NCI-H1417 (cell line): ENCODE results near the gene MGAT5B.

Experiments used
- DNase-seq, 3 experiments: peaks; one replicate each; lab custom pipeline; 2025; lab: John Stamatoyannopoulos, UW

The MGAT5B gene

DNA sequence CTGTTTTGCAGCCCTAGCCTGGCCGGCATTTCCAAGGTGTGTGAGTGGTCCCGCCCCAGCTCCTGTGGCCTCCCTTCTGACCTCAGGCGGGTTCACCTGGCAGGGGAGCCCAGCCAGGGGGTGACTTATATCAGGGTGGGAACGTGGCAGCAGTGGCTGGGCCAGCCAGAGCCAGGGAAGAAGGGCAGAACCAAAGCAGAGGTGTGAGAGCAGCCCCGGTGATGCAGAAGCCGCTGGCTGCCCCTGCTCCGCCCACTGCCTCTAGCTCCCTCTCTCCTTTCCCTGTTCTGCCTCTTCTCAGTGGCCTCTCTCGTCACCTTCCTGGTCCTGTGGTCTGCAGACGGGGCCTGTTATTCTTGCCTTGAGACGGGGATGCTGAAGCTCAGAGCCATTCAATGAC lies 12.1 kb downstream of the MGAT5B start:
- DNase-seq, result no peak

DNA sequence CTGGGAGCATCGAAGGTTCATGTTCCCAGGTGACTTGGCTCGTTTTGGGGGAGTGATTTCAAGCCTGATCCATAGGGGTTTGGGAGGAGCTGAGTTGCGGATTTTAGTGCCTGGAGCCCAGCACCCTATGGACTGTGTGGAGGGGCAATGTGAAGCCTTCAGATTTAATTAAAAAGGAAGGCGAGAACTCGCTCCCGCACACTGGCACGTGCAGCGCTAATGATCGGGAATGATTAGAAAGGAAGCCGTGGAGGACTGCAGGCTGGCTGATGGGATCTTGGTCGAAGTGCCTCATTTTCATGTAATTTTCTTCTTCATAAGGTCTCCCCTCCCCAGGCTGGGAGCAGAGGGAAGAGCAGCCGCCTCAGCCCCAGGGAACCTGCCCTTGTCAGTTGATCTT lies 12.8 kb downstream of the MGAT5B start:
- no peak for DNase-seq

DNA sequence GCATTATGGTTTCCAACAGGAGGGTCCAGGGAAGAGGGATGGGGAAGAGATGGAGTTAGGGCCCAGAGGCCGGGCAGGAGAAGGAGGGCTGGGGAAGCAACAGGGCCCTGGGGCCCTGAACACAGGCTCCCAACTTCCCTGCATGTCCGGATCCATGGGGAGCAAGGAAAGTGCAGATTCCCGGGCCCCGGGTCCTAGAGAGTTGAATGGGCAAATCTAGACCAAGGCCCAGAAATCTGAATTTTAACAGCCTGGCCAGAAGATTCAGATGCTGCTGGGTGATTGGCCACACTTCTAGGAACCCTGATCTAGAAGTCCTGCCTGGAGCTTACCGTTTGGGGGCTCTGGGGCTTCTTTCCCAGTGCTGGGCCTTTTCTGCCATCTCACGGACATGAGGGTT lies 13.2 kb downstream of the MGAT5B start:
- DNase-seq, result no peak

DNA sequence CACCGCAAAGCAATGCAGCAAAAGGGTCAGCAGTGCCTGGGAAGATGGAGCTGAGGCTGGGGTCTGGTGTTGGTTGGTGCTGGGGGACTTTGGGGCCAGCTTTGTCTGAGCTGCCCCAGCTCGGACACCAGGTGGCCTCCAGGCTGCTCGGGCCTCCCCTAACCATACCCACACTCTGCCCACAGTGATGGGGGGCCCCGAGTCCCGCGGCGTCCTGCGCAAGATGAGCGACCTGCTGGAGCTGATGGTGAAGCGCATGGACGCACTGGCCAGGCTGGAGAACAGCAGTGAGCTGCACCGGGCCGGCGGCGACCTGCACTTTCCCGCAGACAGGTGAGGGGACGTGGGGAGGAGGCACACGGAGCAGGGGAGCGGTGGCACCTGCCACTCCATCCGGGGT lies 13.8 kb downstream of the MGAT5B start:
- DNase-seq, result no peak

DNA sequence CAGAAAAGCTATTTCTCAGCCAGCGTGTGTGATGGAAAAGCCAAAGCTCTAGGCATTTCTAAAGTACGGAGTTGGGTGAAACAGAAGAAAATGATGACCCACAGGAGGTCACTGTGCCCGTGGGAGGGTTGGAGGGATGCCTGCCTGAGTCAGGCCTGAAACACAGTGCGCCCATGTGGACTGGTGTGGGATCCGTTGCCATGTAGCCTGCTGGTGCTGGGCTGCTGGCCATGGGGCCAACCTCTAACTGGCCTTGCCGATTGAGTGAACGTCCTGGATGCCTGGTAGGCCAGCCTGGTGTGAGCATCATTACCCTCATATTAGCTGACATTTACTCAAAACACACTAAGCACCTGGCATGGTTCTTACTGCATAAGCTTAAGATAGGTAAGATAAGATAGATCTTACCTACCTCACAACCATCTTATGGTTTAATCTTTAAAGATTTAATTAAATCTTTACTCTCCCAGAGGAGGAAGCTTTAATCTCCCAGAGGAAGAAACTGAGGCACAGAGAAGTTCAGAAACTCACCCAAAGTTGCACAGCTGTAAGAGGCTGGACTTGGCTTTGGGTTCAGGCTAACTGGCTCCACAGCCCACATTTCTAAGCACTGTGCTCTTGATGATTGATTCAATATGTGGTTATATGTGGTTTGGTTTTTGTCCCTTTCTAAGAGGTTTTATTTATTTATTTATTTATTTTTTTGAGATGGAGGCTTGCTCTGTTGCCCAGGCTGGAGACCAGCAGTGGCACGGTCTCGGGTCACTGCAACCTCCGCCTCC lies 15.7 kb downstream of the MGAT5B start:
- no peak for DNase-seq

DNA sequence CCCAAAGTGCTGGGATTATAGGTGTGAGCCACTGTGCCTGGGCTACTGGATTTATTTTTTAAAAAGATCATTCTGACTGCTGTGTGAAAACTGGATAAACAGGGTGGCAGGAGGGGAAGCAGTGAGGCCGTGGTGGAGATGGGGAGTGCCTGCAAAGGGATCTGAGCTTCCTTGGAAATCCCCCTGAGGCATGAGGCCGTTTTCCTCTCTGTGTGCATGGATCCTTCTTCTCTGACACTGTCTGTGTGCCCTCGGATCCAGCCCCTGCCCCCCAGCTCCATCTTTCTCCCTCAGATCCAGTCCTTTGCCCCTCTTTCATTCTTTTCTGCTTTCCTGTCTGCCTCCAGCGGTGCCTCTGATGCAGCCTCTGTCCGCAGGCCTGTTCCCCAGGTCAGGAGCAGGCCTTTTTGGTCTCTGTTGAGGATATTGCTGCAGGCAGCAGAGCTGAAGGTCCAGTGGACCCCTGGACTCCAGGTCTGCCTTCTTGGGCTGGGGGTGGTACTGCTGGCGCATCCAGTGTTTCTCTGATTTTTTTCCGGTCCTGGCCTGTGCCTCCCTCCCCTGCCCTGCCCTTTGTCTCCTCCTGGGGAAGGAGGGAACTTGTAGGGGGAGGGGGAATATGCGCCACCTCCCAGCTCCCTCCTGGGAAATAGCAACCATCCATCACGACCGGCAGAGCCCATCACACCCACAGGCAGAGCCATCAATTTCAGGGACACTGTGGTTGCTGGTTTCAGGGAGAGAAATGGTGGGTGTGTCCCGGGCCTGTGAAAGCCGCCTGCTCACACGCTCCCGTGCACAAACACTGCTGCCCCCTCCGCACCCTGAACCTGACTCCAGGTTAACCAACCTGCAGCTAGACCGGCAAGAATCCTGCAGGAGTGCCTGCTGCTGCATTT lies 17.0 kb downstream of the MGAT5B start:
- DNase-seq, result peak; percentile 48 to 82 (median 82)

DNA sequence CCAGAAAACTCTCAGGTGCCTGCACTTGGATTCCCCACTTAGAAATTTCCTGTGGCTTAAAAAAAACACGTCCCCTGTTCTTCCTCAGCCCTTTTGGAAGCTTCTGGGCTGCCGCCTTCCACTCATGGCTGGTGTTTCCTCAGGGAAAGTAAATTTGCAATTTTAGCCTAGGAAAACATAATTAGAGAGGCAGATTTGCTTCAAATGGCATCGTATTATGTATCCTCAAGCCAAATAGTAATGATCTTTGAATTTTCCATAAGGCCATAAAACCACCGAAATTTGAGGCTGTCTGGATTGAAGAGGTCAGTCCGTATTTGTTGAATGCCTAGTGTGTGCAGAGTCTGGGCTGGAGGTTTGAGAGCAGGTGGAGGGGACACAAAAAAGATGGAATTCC lies 17.7 kb downstream of the MGAT5B start:
- no peak for DNase-seq

DNA sequence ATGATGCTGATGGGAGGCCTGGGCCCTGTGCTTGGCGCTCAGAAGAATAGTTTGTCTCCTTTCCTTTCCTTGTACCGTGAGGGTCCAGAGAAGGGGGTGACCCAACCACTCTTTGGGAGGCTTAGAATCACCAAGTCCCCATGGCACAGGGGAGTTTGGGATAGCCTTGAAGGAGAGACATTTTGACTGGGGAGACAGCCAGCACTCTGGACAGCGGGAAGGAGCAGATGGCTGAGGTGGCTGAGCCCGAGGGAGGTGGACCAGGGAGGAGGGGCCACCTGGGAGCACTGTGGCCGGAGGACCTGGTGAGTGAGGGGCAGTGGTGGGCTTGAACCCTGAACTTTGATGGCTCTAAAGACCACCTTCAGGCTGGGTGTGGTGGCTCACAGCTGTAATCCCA lies 18.2 kb downstream of the MGAT5B start:
- no peak for DNase-seq

DNA sequence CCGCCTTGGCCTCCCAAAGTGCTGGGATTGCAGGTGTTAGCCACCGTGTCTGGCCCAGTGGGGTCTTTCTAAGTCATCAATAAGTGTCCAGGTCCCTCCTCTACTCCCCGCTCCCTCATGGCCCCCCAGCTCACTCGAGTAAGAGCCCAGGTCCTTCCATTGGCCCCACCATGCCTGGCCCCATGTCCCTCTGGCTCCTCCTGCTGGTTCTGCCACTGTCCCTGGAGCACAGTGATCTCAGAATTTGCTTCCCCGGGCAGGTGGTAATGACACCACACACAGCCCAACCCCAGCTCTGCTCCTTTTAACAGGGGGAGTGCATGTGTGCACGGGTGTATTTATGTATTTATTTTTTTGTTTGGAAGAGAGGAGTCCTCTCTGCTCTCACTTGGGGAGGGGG lies 19.6 kb downstream of the MGAT5B start:
- no peak for DNase-seq

DNA sequence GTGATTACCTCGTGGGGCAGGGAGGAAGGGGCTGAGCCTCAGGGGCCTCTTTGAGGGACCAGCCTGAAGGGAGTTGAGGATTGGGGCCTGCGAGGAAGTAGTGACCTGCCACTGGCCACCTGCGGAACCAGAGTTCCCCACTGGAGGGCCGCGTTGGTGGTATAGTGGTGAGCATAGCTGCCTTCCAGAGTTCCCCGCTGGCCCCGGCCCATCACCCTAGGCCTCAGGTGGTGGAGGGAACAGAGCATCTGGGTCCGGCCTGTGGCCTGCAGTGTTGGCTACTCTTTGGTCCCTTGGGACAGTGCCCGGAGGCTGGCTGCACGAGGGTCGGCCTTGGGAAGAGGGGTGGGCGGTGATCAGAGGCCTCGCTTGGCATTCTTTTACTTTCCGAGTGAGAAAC lies 20.5 kb downstream of the MGAT5B start:
- DNase-seq, result no peak

DNA sequence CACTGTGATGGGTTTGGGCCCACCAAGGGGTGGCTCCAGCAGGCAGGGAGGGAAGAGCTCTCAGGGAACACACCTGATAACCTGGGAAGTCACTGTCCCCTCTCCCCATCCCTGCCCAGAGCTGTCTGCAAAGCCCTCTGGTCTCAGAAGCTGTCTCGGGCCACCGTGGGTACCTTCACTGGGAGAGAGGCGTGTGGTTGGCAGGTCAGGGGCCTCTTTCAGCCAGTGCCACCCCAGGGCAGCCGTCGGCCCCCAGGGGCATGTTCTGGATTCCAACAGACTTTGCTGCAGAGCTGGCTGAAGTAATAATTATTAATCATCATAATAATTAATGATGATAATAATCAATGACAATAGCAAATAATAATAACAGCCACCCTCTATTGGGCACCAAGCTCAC lies 21.1 kb downstream of the MGAT5B start:
- no peak for DNase-seq

DNA sequence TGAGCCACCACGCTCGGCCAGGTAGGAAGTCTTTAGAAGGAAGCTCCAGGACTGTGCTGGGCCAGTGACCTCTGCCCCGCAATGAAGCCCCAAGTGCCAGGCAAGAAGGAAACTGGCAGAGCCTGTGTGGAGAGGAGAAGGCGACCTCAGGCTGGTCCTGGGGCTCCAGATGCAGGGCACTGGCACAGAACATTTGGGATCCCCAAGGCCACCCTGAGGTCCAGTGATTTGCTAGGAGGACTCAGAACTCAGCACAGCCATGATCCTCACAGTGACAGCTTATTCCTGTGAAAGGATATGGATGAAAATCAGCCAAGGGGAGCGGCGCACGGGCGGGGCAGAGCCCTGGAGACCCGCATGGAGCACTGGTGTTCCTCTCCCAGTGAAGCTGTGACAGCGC lies 24.1 kb downstream of the MGAT5B start:
- no peak for DNase-seq

DNA sequence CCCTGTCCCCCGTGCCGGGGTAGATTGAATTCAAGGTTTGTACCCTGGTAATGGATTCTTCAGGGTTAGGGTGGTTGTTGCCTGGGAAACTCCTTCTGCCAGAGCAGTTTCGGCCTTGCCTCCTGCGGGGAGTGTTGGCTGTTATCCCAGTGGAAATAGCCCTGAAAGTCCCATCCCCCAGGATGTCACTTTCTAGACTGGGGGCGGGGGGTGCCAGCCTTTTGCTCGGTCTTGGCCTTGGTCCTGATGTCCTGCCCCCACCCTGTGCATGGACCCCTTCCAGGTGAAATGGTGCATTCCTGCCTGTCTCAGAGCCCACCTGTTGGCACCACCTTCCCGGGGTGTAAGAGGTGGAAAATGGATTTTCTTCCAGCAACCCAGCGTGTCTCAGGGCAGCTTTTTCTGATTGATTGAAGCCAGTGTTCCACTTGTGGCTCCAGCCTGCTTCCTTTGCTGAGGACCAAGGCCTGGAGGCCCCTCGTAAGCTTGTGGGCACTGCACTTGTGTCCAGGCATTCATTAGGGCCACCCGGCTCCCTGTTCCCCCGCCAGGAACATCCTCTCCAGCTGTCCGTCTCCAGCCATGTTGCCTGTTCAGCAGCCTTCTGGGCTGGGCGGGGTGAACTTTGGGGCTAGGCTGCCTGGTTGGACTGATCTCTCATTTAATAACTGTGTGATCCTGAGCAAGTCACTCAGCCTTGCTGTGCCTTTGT lies 25.6 kb downstream of the MGAT5B start:
- peak in 1 of 3 experiments; percentile 22 for DNase-seq

DNA sequence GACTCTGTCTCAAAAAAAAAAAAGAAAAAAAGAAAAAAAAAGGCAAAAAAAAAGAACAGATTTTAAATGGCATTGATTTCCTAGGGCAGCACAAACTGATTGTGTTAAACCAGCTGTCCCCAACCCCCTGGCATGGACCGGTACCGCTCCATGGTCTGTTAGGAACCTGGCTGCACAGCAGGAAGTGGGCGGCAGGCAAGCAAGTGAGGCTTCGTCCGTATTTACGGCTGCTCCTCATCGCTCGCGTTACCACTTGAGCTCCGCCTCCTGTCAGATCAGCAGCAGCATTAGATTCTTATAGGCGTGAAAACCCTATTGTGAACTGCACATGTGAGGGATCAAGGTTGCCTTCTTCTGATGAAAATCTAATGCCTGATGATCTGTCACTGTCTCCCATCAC lies 26.6 kb downstream of the MGAT5B start:
- no peak for DNase-seq

DNA sequence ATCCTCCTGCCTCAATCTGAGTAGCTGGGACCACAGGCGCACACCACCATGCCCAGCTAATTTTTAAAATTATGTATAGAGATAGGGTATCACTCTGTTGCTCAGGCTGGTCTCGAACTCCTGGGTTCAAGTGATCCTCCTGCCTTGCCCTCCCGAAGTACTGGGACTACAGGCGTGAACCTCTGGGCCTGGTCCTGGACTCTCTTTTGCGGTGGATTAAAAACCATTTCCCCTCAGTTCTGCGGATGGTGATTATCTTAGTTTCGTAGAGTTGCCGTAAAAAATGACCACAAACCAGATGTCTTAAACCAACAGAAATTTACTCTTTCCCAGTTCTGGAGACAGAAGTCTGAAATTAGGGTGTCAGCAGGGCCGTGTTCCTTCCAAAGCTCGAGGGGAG lies 28.8 kb downstream of the MGAT5B start:
- no peak for DNase-seq

DNA sequence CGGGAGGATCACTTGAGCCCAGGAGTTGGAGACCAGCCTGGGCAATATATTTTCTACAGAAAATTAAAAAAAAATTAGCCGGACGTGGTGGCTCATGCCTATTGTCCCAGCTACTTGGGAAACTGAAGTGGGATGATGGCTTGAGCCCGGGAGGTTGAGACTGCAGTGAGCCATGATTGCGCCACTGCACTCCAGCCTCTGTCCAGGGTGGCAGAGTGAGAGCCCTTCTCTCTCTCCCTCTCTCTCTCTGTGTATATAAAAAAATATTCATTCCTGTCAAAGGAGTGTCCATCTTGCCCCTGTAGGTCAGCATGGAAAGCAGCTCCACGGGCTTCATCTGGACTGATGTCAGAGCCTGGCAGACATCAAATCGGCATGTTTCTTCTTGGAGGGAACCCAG lies 31.2 kb downstream of the MGAT5B start:
- no peak for DNase-seq

DNA sequence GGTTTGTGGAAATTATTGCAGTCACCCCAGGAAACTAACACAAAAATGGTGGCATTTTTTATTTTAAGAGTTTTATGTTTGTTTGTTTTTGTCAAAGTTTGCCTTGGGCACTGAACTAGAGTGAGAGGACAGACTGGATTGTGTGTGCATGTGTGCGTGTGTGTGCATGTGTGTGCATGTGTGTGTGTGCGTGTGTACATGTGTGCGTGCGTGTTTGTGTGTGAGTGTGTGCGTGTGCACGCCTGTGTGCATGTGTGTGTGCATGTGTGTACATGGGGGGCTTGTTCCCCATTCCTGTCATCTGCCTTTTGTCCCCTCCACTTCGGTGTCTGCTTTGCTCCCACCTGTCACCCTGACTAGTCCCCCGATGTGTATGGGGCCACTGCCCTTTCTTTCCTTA lies 32.5 kb downstream of the MGAT5B start:
- DNase-seq, result no peak

DNA sequence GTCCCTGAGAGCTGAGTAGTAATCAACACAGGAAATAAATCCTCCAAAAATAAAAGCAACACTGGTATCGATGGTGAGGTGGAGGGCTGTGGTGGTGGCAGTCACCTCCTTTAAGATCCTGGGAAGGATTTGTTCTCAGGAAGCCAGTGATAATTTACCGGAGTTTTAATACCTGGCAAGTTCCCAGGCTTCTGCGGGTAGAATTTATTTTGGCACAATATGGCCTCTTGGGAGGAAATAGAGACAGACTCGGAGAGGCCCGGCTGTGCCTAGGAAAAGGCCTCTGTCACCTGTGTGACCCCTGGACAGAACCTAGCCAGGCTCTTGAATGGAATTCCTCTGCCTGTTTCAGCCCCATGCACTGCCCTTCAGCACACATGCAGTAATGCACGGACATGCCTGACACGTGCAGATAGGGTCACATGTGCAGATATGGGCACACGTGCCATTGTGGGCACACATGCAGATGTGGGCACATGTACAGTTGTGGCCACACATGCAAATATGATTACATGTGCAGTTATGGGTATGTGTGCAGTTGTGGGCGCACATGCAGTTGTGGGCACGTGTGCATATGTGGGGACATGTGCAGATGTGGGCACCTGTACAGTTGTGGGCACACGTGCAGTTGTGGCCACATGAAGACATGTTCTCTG lies 33.5 kb downstream of the MGAT5B start:
- no peak for DNase-seq

DNA sequence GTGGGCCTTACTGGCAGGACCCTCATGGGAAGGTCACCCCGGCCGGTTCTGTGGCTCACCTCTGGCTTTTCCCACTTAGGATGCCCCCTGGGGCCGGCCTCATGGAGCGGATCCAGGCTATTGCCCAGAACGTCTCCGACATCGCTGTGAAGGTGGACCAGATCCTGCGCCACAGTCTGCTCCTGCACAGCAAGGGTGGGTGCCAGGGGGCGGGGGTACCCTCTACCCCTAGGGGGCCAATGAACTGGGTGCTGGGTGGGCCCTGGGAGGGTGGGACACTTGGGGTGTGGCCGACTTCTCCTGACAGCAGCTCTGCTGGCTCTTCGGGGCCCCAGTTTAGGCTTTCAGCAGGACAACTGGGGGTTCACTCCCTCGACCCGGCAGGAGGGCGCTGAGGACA lies 34.3 kb downstream of the MGAT5B start:
- no peak for DNase-seq

DNA sequence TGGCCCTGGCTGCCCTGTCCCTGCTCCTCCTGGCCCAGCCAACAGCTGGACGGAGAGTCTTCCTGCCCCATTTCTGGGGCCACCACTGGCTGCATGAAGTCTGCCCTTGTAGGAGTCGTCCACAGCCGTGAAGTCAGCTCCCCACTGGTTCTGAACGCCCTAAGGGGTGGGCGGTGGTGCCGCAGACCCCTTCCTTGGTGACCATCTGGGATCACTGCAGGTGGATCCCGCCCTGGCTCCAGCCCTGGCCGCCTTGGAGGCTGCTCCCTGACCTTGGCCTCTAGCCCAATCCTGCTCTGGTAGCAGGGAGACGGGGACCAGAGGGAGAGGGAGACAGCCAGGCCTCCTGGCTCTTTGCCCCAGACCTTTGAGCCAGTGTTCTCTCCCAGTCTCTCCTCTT lies 35.4 kb downstream of the MGAT5B start:
- DNase-seq, result no peak

DNA sequence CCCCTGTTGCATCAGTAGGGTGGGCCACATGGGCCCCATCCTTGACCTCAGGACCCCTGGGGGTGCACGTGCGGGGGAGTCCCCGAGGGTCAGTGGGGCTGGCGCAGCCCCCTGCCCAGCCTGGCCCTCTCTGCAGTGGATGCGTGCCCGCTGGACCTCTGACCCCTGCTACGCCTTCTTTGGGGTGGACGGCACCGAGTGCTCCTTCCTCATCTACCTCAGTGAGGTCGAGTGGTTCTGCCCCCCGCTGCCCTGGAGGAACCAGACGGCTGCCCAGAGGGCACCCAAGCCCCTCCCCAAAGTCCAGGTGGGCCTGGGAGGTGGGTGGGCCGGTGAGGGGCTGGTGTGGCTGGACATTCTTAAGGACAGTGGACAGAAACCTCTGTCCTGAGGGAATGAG lies 35.9 kb downstream of the MGAT5B start:
- DNase-seq, result no peak

DNA sequence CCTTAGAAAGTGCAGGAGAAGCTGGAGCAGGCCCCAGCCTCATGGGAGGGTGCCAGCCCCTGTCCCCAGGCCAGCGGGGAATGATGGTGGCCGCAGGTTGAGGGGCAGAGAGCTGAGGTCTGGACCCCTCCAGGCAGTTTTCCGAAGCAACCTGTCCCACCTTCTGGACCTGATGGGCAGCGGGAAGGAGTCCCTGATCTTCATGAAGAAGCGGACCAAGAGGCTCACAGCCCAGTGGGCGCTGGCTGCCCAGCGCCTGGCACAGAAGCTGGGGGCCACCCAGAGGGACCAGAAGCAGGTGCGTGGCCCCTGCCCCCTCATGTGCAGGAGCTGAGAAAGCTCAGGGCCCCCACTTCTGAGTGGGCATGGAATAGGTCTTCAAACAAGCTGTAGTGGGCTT lies 36.8 kb downstream of the MGAT5B start:
- no peak for DNase-seq
